K562 (cell line): Measurements from ENCODE around the gene GYPC. TPM values are rescaled to one million over a fixed set of nuclear protein-coding genes. Genes with fewer than 3 reads are reported as not detected.

Source experiments
- ESRRA ChIP-seq: fragments of 450-650 bp; IDR thresholded peaks from 2 replicates; pipeline ENCODE4 v1.6.1; 2014; ENCODE audit warnings: low read depth, mild to moderate bottlenecking, moderate library complexity, borderline replicate concordance
- L3MBTL2 ChIP-seq: fragments of 450-650 bp; IDR thresholded peaks from 2 replicates; pipeline ENCODE4 v1.6.1; 2016; ENCODE audit warnings: mild to moderate bottlenecking, moderate library complexity
- NCOA1 ChIP-seq: fragments of 450-650 bp; IDR thresholded peaks from 2 replicates; pipeline ENCODE4 v1.6.1; 2016; ENCODE audit warnings: low read depth
- POLR3A ChIP-seq: IDR thresholded peaks from 2 replicates; pipeline ENCODE4 v1.6.1; 2011; ENCODE audit warnings: borderline replicate concordance, mild to moderate bottlenecking, moderate library complexity; ENCODE audit not compliant: insufficient read length, insufficient read depth; ENCODE audit errors: extremely low read depth
- PTBP1 ChIP-seq: fragments of 200-400 bp; formaldehyde crosslinking; IDR thresholded peaks from 2 replicates; pipeline ENCODE4 v1.6.1; 2017; ENCODE audit warnings: low read depth, low read length
- WHSC1 ChIP-seq: IDR thresholded peaks from one replicate; pipeline ENCODE4 v1.6.1; 2012; ENCODE audit warnings: low read length, control low read depth, inconsistent platforms
- ZNF224 ChIP-seq: sonication (generic); formaldehyde crosslinking; IDR thresholded peaks from 2 replicates; pipeline ENCODE4 v1.8.0; 2022; ENCODE audit warnings: mild to moderate bottlenecking, missing genetic modification reagents
- ZNF436 ChIP-seq: fragments of 250-450, 450-650 bp; sonication (Bioruptor Pico); formaldehyde crosslinking; IDR thresholded peaks from 2 replicates; pipeline ENCODE4 v1.7.0; 2020; ENCODE audit warnings: mild to moderate bottlenecking
- ZNF76 ChIP-seq: fragments of 250-450 bp; sonication (Bioruptor Pico); IDR thresholded peaks from 2 replicates; pipeline ENCODE4 v1.4.0; 2020; ENCODE audit warnings: mild to moderate bottlenecking, moderate library complexity, borderline replicate concordance
- ZSCAN32 ChIP-seq: fragments of 450-650 bp; formaldehyde crosslinking; IDR thresholded peaks from 2 replicates; pipeline ENCODE4 v1.4.0; 2020; ENCODE audit warnings: mild to moderate bottlenecking, moderate library complexity
- polyA plus RNA-seq, 8 experiments: library from polyadenylated mRNA; depleted of rRNA in 4 of 8; stranded (reverse) in 5 of 8; unstranded in 3 of 8; fragments of >200 nt; fragmentation: Nextera tagmentation in 2 of 8; fragmentation: Illumina TruSeq in 1 of 8; extraction: Ambion mirVana in 2 of 8; extraction: Trizol in 1 of 8; gene quantifications; 2 replicates each; pipeline versions ENCODE4 v1.2.1 to v1.2.3, GENCODE V29; 2011 to 2014; ENCODE audit warnings: inconsistent platforms in 1 of 8, missing spikeins in 1 of 8
- total RNA-seq, 7 experiments: library from RNA; depleted of rRNA in 6 of 7; stranded (reverse); fragments of >200 nt in 6 of 7; fragmentation: Illumina TruSeq in 2 of 7; extraction: Trizol in 2 of 7; gene quantifications; 2 replicates each; pipeline versions ENCODE4 v1.2.1 to v1.2.3, GENCODE V29; 2011 to 2021; ENCODE audit warnings: low replicate concordance in 1 of 7
- TF ChIP-seq, protein P1 (sequence below): sonication (generic); formaldehyde crosslinking; IDR thresholded peaks from 2 replicates; pipeline ENCODE4 v1.8.0; 2022; ENCODE audit warnings: missing genetic modification reagents, mild to moderate bottlenecking, moderate library complexity, borderline replicate concordance
- TF ChIP-seq, protein P2 (sequence below): IDR thresholded peaks from 2 replicates; pipeline ENCODE4 v1.6.1; 2011; ENCODE audit not compliant: insufficient read length; ENCODE audit errors: extremely low read depth
- TF ChIP-seq, protein P3 (sequence below): sonication (generic); formaldehyde crosslinking; IDR thresholded peaks from 2 replicates; pipeline ENCODE4 v1.9.0; 2022; ENCODE audit warnings: mild to moderate bottlenecking, missing genetic modification reagents
- TF ChIP-seq, protein P4 (sequence below), 2 experiments: IDR thresholded peaks in 1 of 2; conservative IDR thresholded peaks in 1 of 2; 2 replicates each; pipeline ENCODE4 v1.6.1; 2016; ENCODE audit warnings: low read depth in 2 of 2, mild to moderate bottlenecking in 1 of 2, missing compliant biosample characterization in 1 of 2, missing genetic modification characterization in 1 of 2, moderate library complexity in 1 of 2
- TF ChIP-seq, protein P5 (sequence below): fragments of 450-650 bp; IDR thresholded peaks from 2 replicates; pipeline ENCODE4 v1.6.1; 2017; ENCODE audit warnings: antibody characterized with exemption
- TF ChIP-seq, protein P6 (sequence below), 2 experiments: fragments of 250-450 bp in 1 of 2; fragments of 450-650 bp in 1 of 2; sonication (Bioruptor Pico) in 1 of 2; IDR thresholded peaks; 2 replicates each; pipeline versions ENCODE4 v1.6.1 to v1.8.0; 2016 to 2021; ENCODE audit warnings: mild to moderate bottlenecking in 2 of 2, moderate library complexity in 2 of 2, missing compliant biosample characterization in 1 of 2, missing genetic modification characterization in 1 of 2
- TF ChIP-seq, protein P7 (sequence below): fragments of 250-450 bp; sonication (Bioruptor Pico); IDR thresholded peaks from 2 replicates; pipeline ENCODE4 v1.8.0; 2021; ENCODE audit warnings: moderate library complexity, mild to moderate bottlenecking, inconsistent platforms

Gene GYPC
- total and polyA plus RNA-seq, 9 of the 15 experiments (the other 6 are each of a cell fraction or from before 2014, with no cell fraction given) = 50.6 to 282 (median 194) TPM

DNA sequence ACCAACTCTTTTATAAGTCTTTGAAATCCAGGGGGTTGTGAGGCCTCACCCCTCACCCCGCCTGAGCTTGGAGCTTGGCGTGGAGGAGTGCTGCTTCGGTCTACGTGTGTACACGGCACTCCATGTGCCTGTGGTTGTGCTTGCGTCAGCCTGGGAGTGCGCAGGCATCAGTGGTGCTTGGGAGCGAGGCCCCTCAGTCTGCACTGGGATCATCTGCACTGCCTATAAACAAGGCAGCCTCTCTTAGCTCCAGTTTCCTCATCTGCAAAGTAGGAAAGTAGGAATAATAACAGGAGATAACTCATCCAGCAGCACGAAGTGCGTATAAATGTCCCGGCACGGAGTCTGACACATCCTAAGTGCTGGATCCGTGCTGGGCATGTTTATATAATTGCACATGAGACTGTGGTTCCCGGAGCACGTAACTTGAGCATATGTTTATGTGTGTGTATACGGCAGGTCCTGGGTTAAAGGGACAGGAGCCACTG is 1.2 kb downstream of the GYPC start (continued):
- TF ChIP-seq ZSCAN32 (CRISPR knock-in tag) (peak; percentile 59; the same call in 1 of the 2 replicates), PTBP1 (no peak), WHSC1 (no peak), POLR3A (no peak), ZNF76 (CRISPR knock-in tag) (no peak), ESRRA (no peak), ZNF436 (no peak), ZNF224 (CRISPR knock-in tag) (no peak), L3MBTL2 (peak; percentile 89), NCOA1 (no peak)
- TF ChIP-seq, protein P1, sequence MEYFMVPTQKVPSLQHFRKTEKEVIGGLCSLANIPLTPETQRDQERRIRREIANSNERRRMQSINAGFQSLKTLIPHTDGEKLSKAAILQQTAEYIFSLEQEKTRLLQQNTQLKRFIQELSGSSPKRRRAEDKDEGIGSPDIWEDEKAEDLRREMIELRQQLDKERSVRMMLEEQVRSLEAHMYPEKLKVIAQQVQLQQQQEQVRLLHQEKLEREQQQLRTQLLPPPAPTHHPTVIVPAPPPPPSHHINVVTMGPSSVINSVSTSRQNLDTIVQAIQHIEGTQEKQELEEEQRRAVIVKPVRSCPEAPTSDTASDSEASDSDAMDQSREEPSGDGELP (CRISPR knock-in tag) = no peak
- TF ChIP-seq, protein P2, sequence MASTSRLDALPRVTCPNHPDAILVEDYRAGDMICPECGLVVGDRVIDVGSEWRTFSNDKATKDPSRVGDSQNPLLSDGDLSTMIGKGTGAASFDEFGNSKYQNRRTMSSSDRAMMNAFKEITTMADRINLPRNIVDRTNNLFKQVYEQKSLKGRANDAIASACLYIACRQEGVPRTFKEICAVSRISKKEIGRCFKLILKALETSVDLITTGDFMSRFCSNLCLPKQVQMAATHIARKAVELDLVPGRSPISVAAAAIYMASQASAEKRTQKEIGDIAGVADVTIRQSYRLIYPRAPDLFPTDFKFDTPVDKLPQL = no peak
- TF ChIP-seq, protein P3, sequence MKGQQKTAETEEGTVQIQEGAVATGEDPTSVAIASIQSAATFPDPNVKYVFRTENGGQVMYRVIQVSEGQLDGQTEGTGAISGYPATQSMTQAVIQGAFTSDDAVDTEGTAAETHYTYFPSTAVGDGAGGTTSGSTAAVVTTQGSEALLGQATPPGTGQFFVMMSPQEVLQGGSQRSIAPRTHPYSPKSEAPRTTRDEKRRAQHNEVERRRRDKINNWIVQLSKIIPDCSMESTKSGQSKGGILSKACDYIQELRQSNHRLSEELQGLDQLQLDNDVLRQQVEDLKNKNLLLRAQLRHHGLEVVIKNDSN (CRISPR knock-in tag) = peak; percentile 60
- TF ChIP-seq, protein P4, sequence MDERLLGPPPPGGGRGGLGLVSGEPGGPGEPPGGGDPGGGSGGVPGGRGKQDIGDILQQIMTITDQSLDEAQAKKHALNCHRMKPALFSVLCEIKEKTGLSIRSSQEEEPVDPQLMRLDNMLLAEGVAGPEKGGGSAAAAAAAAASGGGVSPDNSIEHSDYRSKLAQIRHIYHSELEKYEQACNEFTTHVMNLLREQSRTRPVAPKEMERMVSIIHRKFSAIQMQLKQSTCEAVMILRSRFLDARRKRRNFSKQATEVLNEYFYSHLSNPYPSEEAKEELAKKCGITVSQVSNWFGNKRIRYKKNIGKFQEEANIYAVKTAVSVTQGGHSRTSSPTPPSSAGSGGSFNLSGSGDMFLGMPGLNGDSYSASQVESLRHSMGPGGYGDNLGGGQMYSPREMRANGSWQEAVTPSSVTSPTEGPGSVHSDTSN (CRISPR knock-in tag; IDR thresholded peaks at IDR 0.05; ENCODE audit: low read depth) = no peak
- TF ChIP-seq, protein P4 (tag; conservative IDR thresholded peaks at IDR 0.05; ENCODE audit: low read depth) = no peak
- TF ChIP-seq, protein P5, sequence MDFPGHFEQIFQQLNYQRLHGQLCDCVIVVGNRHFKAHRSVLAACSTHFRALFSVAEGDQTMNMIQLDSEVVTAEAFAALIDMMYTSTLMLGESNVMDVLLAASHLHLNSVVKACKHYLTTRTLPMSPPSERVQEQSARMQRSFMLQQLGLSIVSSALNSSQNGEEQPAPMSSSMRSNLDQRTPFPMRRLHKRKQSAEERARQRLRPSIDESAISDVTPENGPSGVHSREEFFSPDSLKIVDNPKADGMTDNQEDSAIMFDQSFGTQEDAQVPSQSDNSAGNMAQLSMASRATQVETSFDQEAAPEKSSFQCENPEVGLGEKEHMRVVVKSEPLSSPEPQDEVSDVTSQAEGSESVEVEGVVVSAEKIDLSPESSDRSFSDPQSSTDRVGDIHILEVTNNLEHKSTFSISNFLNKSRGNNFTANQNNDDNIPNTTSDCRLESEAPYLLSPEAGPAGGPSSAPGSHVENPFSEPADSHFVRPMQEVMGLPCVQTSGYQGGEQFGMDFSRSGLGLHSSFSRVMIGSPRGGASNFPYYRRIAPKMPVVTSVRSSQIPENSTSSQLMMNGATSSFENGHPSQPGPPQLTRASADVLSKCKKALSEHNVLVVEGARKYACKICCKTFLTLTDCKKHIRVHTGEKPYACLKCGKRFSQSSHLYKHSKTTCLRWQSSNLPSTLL = no peak
- TF ChIP-seq, protein P6, sequence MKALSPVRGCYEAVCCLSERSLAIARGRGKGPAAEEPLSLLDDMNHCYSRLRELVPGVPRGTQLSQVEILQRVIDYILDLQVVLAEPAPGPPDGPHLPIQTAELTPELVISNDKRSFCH (CRISPR knock-in tag; IDR thresholded peaks at IDR 0.05) = no peak
- TF ChIP-seq, protein P6 (tag; IDR thresholded peaks at IDR 0.05) = no peak
- TF ChIP-seq, protein P7, sequence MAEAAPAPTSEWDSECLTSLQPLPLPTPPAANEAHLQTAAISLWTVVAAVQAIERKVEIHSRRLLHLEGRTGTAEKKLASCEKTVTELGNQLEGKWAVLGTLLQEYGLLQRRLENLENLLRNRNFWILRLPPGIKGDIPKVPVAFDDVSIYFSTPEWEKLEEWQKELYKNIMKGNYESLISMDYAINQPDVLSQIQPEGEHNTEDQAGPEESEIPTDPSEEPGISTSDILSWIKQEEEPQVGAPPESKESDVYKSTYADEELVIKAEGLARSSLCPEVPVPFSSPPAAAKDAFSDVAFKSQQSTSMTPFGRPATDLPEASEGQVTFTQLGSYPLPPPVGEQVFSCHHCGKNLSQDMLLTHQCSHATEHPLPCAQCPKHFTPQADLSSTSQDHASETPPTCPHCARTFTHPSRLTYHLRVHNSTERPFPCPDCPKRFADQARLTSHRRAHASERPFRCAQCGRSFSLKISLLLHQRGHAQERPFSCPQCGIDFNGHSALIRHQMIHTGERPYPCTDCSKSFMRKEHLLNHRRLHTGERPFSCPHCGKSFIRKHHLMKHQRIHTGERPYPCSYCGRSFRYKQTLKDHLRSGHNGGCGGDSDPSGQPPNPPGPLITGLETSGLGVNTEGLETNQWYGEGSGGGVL = no peak
